Mononuclear cell (primary cell): ENCODE results near the gene GAS2. TPM values are rescaled to one million over a fixed set of nuclear protein-coding genes. Genes with fewer than 3 reads are reported as not detected.

Experiments used
- H3K27me3 ChIP-seq: 2 replicates; pipeline ENCODE4 v1.6.0; 2011; ENCODE audit warnings: low read length, control low read depth; ENCODE audit not compliant: insufficient read depth
- H3K4me1 ChIP-seq: 2 replicates; pipeline ENCODE4 v1.5.1; 2011; ENCODE audit warnings: mild to moderate bottlenecking, low read length, control low read depth; ENCODE audit not compliant: insufficient read depth
- H3K4me3 ChIP-seq: 2 replicates; pipeline ENCODE4 v1.5.1; 2011; ENCODE audit warnings: mild to moderate bottlenecking, low read length, moderate library complexity
- H3K9me3 ChIP-seq: 2 replicates; pipeline ENCODE4 v1.5.1; 2011; ENCODE audit warnings: low read depth, mild to moderate bottlenecking, control low read depth, low read length
- total RNA-seq: library from RNA; depleted of rRNA; stranded (reverse); fragments of >200 nt; gene quantifications from one replicate; pipeline ENCODE4 v1.2.3, GENCODE V29; 2012

GAS2 gene
- total RNA-seq, 1 donor, result 1.2 TPM

GRCh38 chr11:22809893-22810292 is 143.5 kb downstream of the GAS2 start:
- Histone ChIP-seq H3K4me3 (no peak overlapping the region), H3K9me3 (no peaks in the 10 kb centered on the region), H3K4me1 (peaks cover 3% of the 10 kb centered on the region), H3K27me3 (no peaks in the 10 kb centered on the region)

DNA sequence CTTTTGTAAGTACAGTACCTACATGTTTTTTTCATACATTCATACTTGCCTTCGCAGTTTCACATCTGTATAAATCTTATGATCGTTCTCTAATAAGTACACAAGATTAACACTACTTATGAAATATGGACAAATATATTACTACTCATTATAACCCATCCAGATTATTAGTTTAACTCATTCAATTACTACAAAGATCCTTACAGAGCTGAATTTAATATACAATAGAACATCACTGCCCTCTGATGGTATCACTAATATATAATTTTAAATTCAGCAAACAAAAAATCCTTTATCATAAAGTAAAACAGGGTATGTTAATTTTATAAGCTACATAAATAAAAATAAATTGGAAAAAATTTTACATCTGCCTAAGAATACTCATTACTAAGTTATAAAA is 155.8 kb downstream of the GAS2 start:
- H3K4me3 ChIP-seq, result no peak overlapping the region
- H3K27me3 ChIP-seq, result no peaks in the 10 kb centered on the region
- H3K4me1 ChIP-seq, result no peaks in the 10 kb centered on the region
- no peaks in the 10 kb centered on the region for H3K9me3 ChIP-seq

DNA sequence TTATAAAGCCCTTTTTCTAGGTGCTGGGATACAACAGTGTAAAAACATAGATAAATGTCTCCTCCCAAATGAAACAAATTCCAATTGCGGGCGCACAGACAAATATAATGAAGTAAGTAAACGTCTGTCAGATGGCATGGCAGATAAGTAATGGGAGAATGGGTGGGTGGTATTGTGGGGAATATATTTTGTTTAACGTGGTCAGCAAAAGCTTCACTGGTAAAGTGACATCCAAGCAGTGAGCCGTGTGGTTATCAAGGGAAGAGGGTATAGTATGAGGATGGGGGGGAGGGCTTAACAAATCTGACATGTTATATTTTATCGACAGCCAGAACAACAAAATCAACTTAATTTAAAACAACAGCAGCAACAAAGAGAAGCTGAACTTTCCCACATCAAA is 162.0 kb downstream of the GAS2 start:
- H3K4me1 ChIP-seq, result peaks cover 10% of the 10 kb centered on the region
- no peaks in the 10 kb centered on the region for H3K27me3 ChIP-seq
- no peak overlapping the region for H3K4me3 ChIP-seq
- no peaks in the 10 kb centered on the region for H3K9me3 ChIP-seq

- H3K4me1 ChIP-seq, result peaks cover 10% of the 10 kb centered on the region
- H3K4me3 ChIP-seq, result peak within 1 kb of the TSS; percentile 79
- no peaks in the 10 kb centered on the region for H3K9me3 ChIP-seq
- no peaks in the 10 kb centered on the region for H3K27me3 ChIP-seq
These were observed 163.0 kb downstream of the GAS2 start, which contains the start of gene SVIP for GRCh38 chr11:22829231-22830081. Gene SVIP (minus strand): TSS chr11:22829801. CDS start chr11:22829748, 53 bp downstream.

GRCh38 chr11:22830082-22830414 is 163.6 kb downstream of the GAS2 start:
- peak overlapping the region; percentile 9 for H3K4me3 ChIP-seq
- no peaks in the 10 kb centered on the region for H3K9me3 ChIP-seq
- no peaks in the 10 kb centered on the region for H3K27me3 ChIP-seq
- peaks cover 10% of the 10 kb centered on the region for H3K4me1 ChIP-seq

- H3K27me3 ChIP-seq, result no peaks in the 10 kb centered on the region
- H3K9me3 ChIP-seq, result no peaks in the 10 kb centered on the region
- H3K4me1 ChIP-seq, result peaks cover 10% of the 10 kb centered on the region
- no peak overlapping the region for H3K4me3 ChIP-seq
These were observed 166.1 kb downstream of the GAS2 start for GRCh38 chr11:22832315-22833015.

DNA sequence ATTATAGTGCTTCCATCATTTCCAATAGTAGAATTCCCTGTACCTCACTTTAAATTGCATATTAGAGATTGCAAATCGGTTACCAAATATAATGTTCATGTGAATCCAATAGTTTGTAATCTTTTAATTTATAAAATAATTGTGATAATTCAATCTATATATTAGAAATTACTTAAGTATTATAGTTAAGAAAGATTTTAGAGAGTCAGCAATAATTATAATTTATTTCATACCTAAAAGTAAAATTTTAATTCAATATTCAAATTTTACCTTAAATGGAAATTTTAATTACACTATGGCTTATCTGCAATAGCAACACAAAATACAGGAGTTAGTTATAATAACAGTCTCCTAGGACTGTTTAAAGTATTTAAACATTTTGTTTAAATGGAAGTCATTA is 180.3 kb downstream of the GAS2 start:
- no peaks in the 10 kb centered on the region for H3K9me3 ChIP-seq
- H3K27me3 ChIP-seq, result no peaks in the 10 kb centered on the region
- H3K4me3 ChIP-seq, result no peak overlapping the region
- no peaks in the 10 kb centered on the region for H3K4me1 ChIP-seq

GRCh38 chr11:22851477-22851876 is 185.1 kb downstream of the GAS2 start:
- no peaks in the 10 kb centered on the region for H3K4me1 ChIP-seq
- H3K4me3 ChIP-seq, result no peak overlapping the region
- no peaks in the 10 kb centered on the region for H3K27me3 ChIP-seq
- H3K9me3 ChIP-seq, result no peaks in the 10 kb centered on the region

- Histone ChIP-seq H3K4me3 (no peak overlapping the region), H3K9me3 (no peaks in the 10 kb centered on the region), H3K27me3 (no peaks in the 10 kb centered on the region), H3K4me1 (no peaks in the 10 kb centered on the region)
These were observed 193.3 kb downstream of the GAS2 start for GRCh38 chr11:22859756-22860155.

DNA sequence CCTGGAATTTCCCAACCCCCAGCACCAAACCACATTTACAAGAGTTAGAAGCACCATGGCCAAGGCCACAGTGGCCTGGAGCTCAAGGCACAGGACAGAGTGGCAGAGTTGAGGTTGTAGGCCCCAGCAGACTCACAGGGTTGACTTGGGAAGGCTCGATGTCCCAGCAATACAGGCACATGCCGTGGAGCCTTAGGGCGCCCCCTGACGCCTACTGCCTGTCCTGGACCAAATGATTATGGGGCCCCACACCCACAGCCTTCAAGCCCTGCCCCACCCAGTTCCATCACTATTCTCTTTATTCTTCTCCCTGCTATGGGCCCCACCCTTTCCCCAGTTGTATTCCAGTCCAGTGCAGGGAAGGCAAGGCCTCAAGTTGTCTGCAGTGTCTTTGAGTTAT is 193.8 kb downstream of the GAS2 start, which contains the start of gene CCDC179:
Gene CCDC179, minus strand, starts transcription at position 234 of the 400 bp plus-strand sequence. Its CDS starts 53 bp downstream, at position 181.
- Histone ChIP-seq H3K9me3 (no peaks in the 10 kb centered on the region), H3K27me3 (no peaks in the 10 kb centered on the region), H3K4me1 (no peaks in the 10 kb centered on the region), H3K4me3 (no peak within 1 kb of the TSS)

Other genes with a start within 250 kb of the GAS2 start
- 8.8 TPM for gene FANCF, start 40.8 kb upstream of the GAS2 start, total RNA-seq
- 27.4 TPM for gene SVIP, start 163.2 kb downstream of the GAS2 start, total RNA-seq
- not detected for gene CCDC179, start 193.9 kb downstream of the GAS2 start, total RNA-seq